K562 treated with DMSO at 1 percent for 12 hours (cell line): Measurements from ENCODE around the gene EIF2D. TPM values are rescaled to one million over a fixed set of nuclear protein-coding genes. Genes with fewer than 3 reads are reported as not detected.

Experiments
- total RNA-seq: library from RNA; unstranded; fragments of 300-600 nt; gene quantifications from 2 replicates; pipeline ENCODE4 v1.2.3, GENCODE V29; 2022; ENCODE audit not compliant: insufficient read depth

Gene EIF2D
- 73.5 and 106 TPM in 2 replicates for total RNA-seq

DNA sequence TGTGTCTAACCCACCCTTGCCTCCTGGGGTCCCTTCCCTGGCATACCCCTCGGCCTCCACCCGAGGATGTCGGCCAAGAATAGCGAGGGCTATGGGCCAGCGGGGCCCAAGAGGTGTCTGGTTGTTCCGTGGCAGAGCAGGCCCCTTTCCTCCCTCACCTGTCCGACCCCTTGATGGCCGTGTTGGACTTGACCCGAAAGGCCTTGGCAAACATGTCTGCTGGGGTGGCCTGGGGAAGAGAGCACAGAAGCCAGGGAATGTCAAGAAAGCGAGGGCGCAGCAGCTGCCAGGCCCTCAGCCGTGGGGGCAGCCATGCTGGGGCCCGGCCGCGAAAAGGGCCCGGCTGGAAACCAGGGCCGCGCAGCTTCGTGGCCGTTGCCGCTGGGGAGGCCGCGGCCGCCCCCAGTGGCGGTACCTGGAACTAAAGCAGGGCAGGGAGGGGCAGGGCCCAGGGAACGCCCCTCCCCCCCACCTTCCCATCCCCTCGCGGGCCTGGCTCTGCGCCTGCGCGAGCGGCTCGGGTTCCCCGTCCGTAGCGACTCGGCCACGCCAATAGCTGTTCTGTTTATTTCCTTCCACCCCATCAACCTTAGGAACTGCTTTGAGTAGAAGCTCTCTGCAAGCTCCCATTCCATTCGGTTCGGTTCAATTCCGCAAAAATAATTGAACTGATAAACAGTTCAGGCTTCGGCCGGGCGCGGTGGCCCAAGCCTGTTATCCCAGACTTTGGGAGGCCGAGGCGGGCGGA, at the start of gene EIF2D:
Gene EIF2D (minus strand): TSS at position 337 of the 748 bp plus-strand sequence. CDS start 123 bp downstream, at position 214.

DNA sequence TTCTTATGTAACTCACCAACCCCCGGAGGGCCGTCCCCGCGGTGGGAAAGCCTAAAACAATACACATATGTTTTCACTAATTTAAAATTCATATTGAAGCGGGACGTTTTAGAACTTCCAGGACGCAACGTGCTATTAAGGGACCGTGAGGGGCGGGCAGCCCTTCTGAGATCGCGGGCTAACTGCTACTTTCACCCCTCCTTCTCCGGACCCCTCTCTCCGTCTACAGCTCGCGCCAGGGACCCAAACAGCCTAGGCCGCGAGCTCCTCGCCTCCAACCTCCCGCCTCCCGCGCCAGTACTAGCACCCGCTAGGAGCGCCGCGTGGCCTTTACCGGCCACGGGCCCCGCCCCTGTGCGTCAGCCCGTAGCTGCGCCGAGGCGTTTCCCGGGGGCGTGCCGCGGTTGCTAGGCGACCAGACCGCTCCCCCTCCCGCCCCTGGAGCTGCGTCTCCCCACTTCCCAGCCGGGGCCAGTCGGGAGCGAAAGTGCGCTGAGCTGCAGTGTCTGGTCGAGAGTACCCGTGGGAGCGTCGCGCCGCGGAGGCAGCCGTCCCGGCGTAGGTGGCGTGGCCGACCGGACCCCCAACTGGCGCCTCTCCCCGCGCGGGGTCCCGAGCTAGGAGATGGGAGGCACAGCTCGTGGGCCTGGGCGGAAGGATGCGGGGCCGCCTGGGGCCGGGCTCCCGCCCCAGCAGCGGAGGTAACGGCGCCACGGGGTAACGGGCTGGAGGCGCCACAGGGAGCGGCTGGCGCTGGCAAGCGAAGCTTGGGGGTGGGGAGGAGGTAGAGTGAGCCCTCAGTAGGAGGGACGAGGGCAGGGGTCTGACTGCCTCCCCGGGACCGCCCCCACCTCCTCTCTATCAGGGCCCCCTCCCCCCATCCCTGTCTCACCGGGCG, 23.1 kb upstream of the EIF2D start, which contains the start of gene DYRK3:
Gene DYRK3 (plus strand): TSS at position 457 of the 898 bp plus-strand sequence. CDS start 168 bp downstream, at position 625.

Other genes starting within 250 kb of the EIF2D start
- gene IKBKE, start 142.0 kb downstream of the EIF2D start, total RNA-seq = 4.1 and 7.3 TPM in 2 replicates
- 38.0 and 89.4 TPM in 2 replicates for gene RASSF5, start 104.9 kb downstream of the EIF2D start, total RNA-seq
- gene DYRK3, start 23.1 kb upstream of the EIF2D start, total RNA-seq = 6.2 and 28.3 TPM in 2 replicates
- 74.1 and 114 TPM in 2 replicates for gene MAPKAPK2, start 72.4 kb upstream of the EIF2D start, total RNA-seq
- gene IL19, start 158.3 kb upstream of the EIF2D start, total RNA-seq = not detected in 2 replicates
- gene IL10, start 160.0 kb upstream of the EIF2D start, total RNA-seq = not detected in 2 replicates